Fibroblast of the conjunctiva (primary cell): ENCODE data around the gene MB21D2.

Experiments used
- DNase-seq: peaks from one replicate; pipeline ENCODE4 v3.0.0-alpha.2; 2010; ENCODE audit warnings: low read depth

The MB21D2 gene

GRCh38 chr3:192890347-192891335, 27.0 kb downstream of the MB21D2 start:
- DNase-seq, result no peak

- no peak for DNase-seq
Observed at GRCh38 chr3:192889679-192890078, 28.0 kb downstream of the MB21D2 start.

- DNase-seq, result no peak
Observed at GRCh38 chr3:192888190-192888589, 29.5 kb downstream of the MB21D2 start.

GRCh38 chr3:192887701-192888100, 30.0 kb downstream of the MB21D2 start:
- no peak for DNase-seq

GRCh38 chr3:192887047-192887446, 30.6 kb downstream of the MB21D2 start:
- DNase-seq, result peak; percentile 32

GRCh38 chr3:192884777-192885773, 32.6 kb downstream of the MB21D2 start:
- no peak for DNase-seq

- DNase-seq, result no peak
Observed at GRCh38 chr3:192883512-192883911, 34.1 kb downstream of the MB21D2 start.

- no peak for DNase-seq
Observed at GRCh38 chr3:192881159-192881786, 36.4 kb downstream of the MB21D2 start.

- no peak for DNase-seq
Observed at GRCh38 chr3:192880313-192880712, 37.3 kb downstream of the MB21D2 start.

GRCh38 chr3:192879346-192880031, 38.2 kb downstream of the MB21D2 start:
- peak; percentile 70 for DNase-seq

GRCh38 chr3:192875971-192876565, 41.6 kb downstream of the MB21D2 start:
- DNase-seq, result no peak

- no peak for DNase-seq
Observed at GRCh38 chr3:192870822-192871221, 46.8 kb downstream of the MB21D2 start.

GRCh38 chr3:192869131-192870031, 48.3 kb downstream of the MB21D2 start:
- DNase-seq, result no peak

GRCh38 chr3:192867645-192868044, 50.0 kb downstream of the MB21D2 start:
- DNase-seq, result no peak

GRCh38 chr3:192866804-192867203, 50.9 kb downstream of the MB21D2 start:
- DNase-seq, result no peak

GRCh38 chr3:192864941-192865340, 52.7 kb downstream of the MB21D2 start:
- DNase-seq, result no peak

- DNase-seq, result no peak
Observed at GRCh38 chr3:192863091-192863420, 54.6 kb downstream of the MB21D2 start.

GRCh38 chr3:192862408-192863090, 55.1 kb downstream of the MB21D2 start:
- no peak for DNase-seq

- DNase-seq, result no peak
Observed at GRCh38 chr3:192861972-192862371, 55.7 kb downstream of the MB21D2 start.
